ENCODE data around the gene TP53TG5.

Gene TP53TG5

GRCh38 chr20:45346291-45346718 lies 31.8 kb downstream of the TP53TG5 start:
- Histone ChIP-seq H3K27me3 (ENCODE audit: control insufficient read depth, insufficient read depth, low read length) (no peaks in the 10 kb centered on the region), H3K4me1 (ENCODE audit: control insufficient read depth, insufficient read depth, low read length) (peaks cover 52% of the 10 kb centered on the region), H3K9me3 (ENCODE audit: control insufficient read depth, low read length) (no peaks in the 10 kb centered on the region), H3K4me3 (ENCODE audit: low read length) (peak overlapping the region; percentile 86), H3K36me3 (ENCODE audit: control insufficient read depth, insufficient read depth, low read length) (no peaks in the 10 kb centered on the region), H3K9ac (ENCODE audit: low read length) (peak overlapping the region; percentile 97)

GRCh38 chr20:45345104-45345936 lies 32.8 kb downstream of the TP53TG5 start:
- no peaks in the 10 kb centered on the region for H3K9me3 ChIP-seq (ENCODE audit: control insufficient read depth, low read length)
- no peaks in the 10 kb centered on the region for H3K36me3 ChIP-seq (ENCODE audit: control insufficient read depth, insufficient read depth, low read length)
- peak overlapping the region; percentile 97 for H3K9ac ChIP-seq (ENCODE audit: low read length)
- peak overlapping the region; percentile 86 for H3K4me3 ChIP-seq (ENCODE audit: low read length)
- peaks cover 62% of the 10 kb centered on the region for H3K4me1 ChIP-seq (ENCODE audit: control insufficient read depth, insufficient read depth, low read length)
- H3K27me3 ChIP-seq (ENCODE audit: control insufficient read depth, insufficient read depth, low read length): no peaks in the 10 kb centered on the region

DNA sequence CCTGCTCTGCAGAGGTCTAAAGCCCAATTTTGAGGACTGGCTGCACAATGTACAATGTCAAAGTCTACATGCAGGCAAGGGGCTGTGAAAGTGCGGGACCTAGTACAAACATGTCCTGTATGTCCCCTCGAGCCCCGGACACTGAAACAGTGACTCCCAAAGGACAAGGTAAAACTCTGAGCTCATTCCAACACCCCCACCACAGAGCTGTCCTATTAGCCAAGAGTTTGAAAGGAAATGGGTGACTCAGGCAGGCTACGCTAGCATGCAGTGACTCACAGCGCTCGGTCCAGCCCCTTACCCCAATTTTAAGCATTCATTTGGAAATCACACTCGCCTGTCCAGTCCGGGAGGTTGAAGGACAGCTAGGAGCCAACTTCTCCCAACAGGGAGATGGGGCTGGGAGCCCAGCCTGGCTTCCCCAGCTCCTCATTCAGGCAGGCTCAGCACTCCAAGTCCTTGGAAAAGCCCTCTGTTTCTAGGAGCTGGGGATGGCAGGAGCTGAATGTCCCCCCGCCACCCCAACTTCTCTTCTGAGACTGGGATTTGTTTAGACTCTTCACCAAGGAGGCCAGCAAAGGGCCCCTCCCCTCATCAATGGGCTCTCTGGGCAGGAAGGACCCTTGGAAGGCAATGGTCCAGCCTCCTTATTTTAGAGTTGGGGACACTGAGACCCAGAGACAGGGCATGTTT lies 33.8 kb downstream of the TP53TG5 start:
- no peaks in the 10 kb centered on the region for H3K27me3 ChIP-seq (ENCODE audit: control insufficient read depth, insufficient read depth, low read length)
- H3K36me3 ChIP-seq (ENCODE audit: control insufficient read depth, insufficient read depth, low read length): no peaks in the 10 kb centered on the region
- H3K4me1 ChIP-seq (ENCODE audit: control insufficient read depth, insufficient read depth, low read length): peaks cover 72% of the 10 kb centered on the region
- peak overlapping the region; percentile 97 for H3K9ac ChIP-seq (ENCODE audit: low read length)
- no peaks in the 10 kb centered on the region for H3K9me3 ChIP-seq (ENCODE audit: control insufficient read depth, low read length)
- peak overlapping the region; percentile 86 for H3K4me3 ChIP-seq (ENCODE audit: low read length)

DNA sequence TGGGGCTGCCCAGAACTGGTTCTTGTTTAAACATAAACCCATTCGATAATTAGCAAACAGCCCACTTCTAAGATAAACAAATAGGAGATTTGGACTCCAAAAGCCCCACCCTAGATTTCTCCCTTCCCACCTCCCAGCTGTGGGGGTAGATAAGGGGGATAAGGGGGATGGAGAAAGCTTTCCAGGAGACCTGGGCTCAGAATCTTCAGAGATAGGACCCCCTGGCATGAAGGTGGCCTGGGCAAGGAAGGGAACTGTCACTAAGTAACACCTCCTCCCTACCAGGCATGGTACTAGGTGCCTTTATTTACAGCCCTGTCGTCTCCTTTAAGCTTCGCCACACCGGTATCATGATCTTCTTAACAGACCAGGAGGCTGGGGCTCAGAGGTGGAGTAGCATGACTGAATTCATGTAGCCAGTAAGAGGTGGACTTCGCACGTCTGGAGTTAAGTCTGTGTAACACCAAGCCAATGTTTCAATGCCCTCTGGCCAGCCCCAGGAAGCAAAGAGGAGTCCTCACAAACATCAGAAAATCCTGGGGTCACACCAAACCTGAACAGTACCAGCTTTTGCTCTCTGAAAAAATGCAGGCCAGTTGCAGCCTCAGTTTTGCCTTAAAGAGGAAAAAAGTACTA lies 34.5 kb downstream of the TP53TG5 start:
- Histone ChIP-seq H3K9ac (ENCODE audit: low read length) (peak overlapping the region; percentile 97), H3K36me3 (ENCODE audit: control insufficient read depth, insufficient read depth, low read length) (no peaks in the 10 kb centered on the region), H3K4me3 (ENCODE audit: low read length) (peak overlapping the region; percentile 86), H3K4me1 (ENCODE audit: control insufficient read depth, insufficient read depth, low read length) (peaks cover 78% of the 10 kb centered on the region), H3K9me3 (ENCODE audit: control insufficient read depth, low read length) (no peaks in the 10 kb centered on the region), H3K27me3 (ENCODE audit: control insufficient read depth, insufficient read depth, low read length) (no peaks in the 10 kb centered on the region)

DNA sequence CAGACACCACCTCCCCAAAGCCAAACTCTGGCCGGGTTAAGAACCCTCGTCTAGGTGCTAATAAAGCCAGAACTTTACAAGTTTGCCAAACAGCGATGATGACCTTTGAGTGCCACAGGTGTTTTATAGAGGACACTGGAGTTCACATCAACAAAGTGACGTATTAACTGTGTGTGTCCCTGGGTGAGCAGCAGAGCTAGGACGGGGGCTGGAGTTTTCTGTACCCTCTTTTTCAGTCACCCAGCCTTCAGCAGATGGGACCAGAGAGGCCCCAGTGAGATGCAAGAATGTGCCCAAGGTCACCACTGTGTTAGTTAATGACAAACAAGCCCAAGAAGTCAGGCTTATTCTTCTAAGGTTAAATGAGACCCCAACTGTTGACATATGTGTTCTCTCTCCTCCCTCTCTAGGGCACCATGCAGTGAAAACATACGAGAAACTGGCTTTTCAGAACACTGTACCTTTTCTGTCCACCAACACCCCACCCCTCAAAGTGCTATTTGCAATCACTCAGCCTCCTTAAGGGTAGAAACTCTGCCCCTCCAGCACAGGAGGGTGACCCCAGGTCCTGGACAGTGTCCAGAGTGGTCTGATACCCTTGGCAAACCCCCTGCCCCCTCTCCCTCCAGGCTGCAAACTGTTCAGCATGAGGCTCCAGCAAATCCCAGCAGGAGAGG lies 35.1 kb downstream of the TP53TG5 start:
- H3K4me1 ChIP-seq (ENCODE audit: control insufficient read depth, insufficient read depth, low read length): peaks cover 82% of the 10 kb centered on the region
- no peaks in the 10 kb centered on the region for H3K36me3 ChIP-seq (ENCODE audit: control insufficient read depth, insufficient read depth, low read length)
- H3K27me3 ChIP-seq (ENCODE audit: control insufficient read depth, insufficient read depth, low read length): no peaks in the 10 kb centered on the region
- H3K4me3 ChIP-seq (ENCODE audit: low read length): peak overlapping the region; percentile 28
- H3K9me3 ChIP-seq (ENCODE audit: control insufficient read depth, low read length): no peaks in the 10 kb centered on the region
- peak overlapping the region; percentile 97 for H3K9ac ChIP-seq (ENCODE audit: low read length)

DNA sequence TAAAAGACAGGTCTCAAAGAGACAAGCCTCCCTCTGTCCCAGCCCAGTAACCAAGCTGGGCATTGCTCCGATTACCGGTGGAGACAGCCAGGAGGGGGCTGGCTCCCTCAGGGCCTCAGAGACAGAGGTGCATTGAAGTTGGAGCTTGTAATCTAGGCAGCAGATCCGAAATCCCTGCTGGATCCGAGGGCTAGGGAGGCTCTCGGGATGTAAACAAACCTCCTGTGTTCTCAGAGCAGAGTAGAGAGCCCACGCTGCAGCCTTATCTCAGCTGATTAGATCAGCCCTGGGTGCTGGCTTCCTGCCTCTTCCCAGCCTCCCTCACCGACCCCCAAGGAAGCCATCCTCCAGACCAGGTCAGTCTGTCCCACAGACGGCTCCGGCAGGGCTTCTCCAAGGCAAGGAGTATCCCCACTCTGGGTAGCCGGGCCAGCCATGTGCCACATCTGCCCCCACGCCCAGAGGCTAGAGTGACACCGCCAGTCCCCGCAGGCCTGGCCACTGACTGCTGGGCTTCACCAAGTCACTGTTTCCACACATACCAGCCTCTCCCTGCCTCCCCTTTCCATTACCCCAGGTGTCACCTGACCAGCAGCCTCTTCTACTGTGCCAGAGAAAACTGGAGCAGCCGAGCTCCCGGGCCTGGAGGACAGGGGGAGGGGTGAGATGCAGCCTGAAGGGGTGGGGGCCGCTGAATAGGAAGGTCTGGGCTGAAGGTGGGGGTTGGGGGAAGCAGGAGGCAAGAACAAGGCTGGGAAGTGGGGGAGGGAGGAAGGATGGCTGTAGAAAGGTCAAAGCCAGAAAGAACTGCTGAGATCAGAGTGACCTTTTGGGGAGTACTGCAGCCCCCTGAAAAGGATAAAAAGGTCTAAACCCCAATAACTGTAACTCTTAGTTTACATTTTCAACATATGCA lies 35.9 kb downstream of the TP53TG5 start:
- H3K4me1 ChIP-seq (ENCODE audit: control insufficient read depth, insufficient read depth, low read length): peaks cover 90% of the 10 kb centered on the region
- H3K27me3 ChIP-seq (ENCODE audit: control insufficient read depth, insufficient read depth, low read length): no peaks in the 10 kb centered on the region
- peak overlapping the region; percentile 28 for H3K4me3 ChIP-seq (ENCODE audit: low read length)
- no peaks in the 10 kb centered on the region for H3K36me3 ChIP-seq (ENCODE audit: control insufficient read depth, insufficient read depth, low read length)
- H3K9ac ChIP-seq (ENCODE audit: low read length): peak overlapping the region; percentile 97
- H3K9me3 ChIP-seq (ENCODE audit: control insufficient read depth, low read length): no peaks in the 10 kb centered on the region

GRCh38 chr20:45341579-45341938 lies 36.6 kb downstream of the TP53TG5 start:
- Histone ChIP-seq H3K36me3 (ENCODE audit: control insufficient read depth, insufficient read depth, low read length) (no peaks in the 10 kb centered on the region), H3K9ac (ENCODE audit: low read length) (peak overlapping the region; percentile 97), H3K4me3 (ENCODE audit: low read length) (no peak overlapping the region), H3K9me3 (ENCODE audit: control insufficient read depth, low read length) (no peaks in the 10 kb centered on the region), H3K4me1 (ENCODE audit: control insufficient read depth, insufficient read depth, low read length) (peaks cover 96% of the 10 kb centered on the region), H3K27me3 (ENCODE audit: control insufficient read depth, insufficient read depth, low read length) (no peaks in the 10 kb centered on the region)

- Histone ChIP-seq H3K9ac (ENCODE audit: low read length) (peak overlapping the region; percentile 97), H3K4me3 (ENCODE audit: low read length) (no peak overlapping the region), H3K4me1 (ENCODE audit: control insufficient read depth, insufficient read depth, low read length) (peaks cover 97% of the 10 kb centered on the region)
Measured at GRCh38 chr20:45340951-45341350, 37.2 kb downstream of the TP53TG5 start.

GRCh38 chr20:45340236-45340847 lies 37.8 kb downstream of the TP53TG5 start:
- Histone ChIP-seq H3K4me3 (ENCODE audit: low read length) (no peak overlapping the region), H3K27me3 (ENCODE audit: control insufficient read depth, insufficient read depth, low read length) (no peaks in the 10 kb centered on the region), H3K9me3 (ENCODE audit: control insufficient read depth, low read length) (no peaks in the 10 kb centered on the region), H3K36me3 (ENCODE audit: control insufficient read depth, insufficient read depth, low read length) (peaks cover 4% of the 10 kb centered on the region), H3K9ac (ENCODE audit: low read length) (peak overlapping the region; percentile 33), H3K4me1 (ENCODE audit: control insufficient read depth, insufficient read depth, low read length) (peaks cover 96% of the 10 kb centered on the region)

More at GRCh38 chr20:45340951-45341350, 37.2 kb downstream of the TP53TG5 start:
- Histone ChIP-seq H3K36me3 (ENCODE audit: control insufficient read depth, insufficient read depth, low read length) (no peaks in the 10 kb centered on the region), H3K9me3 (ENCODE audit: control insufficient read depth, low read length) (no peaks in the 10 kb centered on the region), H3K27me3 (ENCODE audit: control insufficient read depth, insufficient read depth, low read length) (no peaks in the 10 kb centered on the region)

DNA sequence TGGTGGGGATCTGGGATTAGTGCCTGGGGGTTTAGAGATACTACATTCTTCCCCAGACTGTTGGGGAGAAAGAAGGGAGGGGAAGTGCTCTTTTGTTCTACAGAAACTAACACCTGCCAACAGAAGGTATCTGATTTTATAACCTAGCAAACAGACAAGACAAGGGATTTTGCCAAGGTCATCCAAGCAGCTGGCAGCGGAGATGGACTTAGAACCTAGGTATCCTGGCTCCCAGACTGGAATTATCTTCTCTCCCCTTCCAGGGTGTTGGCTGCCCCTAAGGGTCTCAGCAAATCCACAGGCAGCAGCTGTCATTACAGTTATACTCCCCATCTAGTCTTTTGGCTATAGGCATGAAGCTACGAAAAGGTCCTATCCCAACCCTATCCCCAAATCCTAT lies 38.3 kb downstream of the TP53TG5 start:
- H3K4me3 ChIP-seq (ENCODE audit: low read length): no peak overlapping the region
- no peaks in the 10 kb centered on the region for H3K9me3 ChIP-seq (ENCODE audit: control insufficient read depth, low read length)
- H3K27me3 ChIP-seq (ENCODE audit: control insufficient read depth, insufficient read depth, low read length): no peaks in the 10 kb centered on the region
- peaks cover 6% of the 10 kb centered on the region for H3K36me3 ChIP-seq (ENCODE audit: control insufficient read depth, insufficient read depth, low read length)
- peaks cover 93% of the 10 kb centered on the region for H3K4me1 ChIP-seq (ENCODE audit: control insufficient read depth, insufficient read depth, low read length)
- H3K9ac ChIP-seq (ENCODE audit: low read length): peak overlapping the region; percentile 6

DNA sequence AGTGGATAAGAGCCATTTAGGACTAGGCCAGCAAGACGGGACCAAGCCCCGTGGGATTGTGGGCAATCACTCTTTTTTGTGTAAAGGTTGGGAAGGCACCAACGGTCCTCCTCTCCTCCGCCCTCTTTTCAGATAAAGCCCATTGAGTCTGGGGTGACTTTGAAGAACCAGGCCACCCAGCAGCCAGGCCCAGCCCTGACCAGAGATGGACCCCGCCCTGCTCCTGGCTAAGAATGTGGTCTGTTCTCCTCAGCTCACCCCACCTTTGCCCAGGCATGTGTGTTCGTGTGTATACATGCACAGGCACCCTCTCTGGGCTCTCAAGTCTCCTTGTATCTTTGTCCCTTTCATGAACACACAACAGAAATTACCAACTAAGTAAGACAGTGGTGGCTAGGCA lies 39.0 kb downstream of the TP53TG5 start:
- peak overlapping the region; percentile 4 for H3K9ac ChIP-seq (ENCODE audit: low read length)
- H3K27me3 ChIP-seq (ENCODE audit: control insufficient read depth, insufficient read depth, low read length): no peaks in the 10 kb centered on the region
- no peaks in the 10 kb centered on the region for H3K9me3 ChIP-seq (ENCODE audit: control insufficient read depth, low read length)
- H3K4me1 ChIP-seq (ENCODE audit: control insufficient read depth, insufficient read depth, low read length): peaks cover 86% of the 10 kb centered on the region
- H3K36me3 ChIP-seq (ENCODE audit: control insufficient read depth, insufficient read depth, low read length): peaks cover 6% of the 10 kb centered on the region
- no peak overlapping the region for H3K4me3 ChIP-seq (ENCODE audit: low read length)

Data from mucosa of stomach (tissue), 1 donor.